Cardiac fibroblast (primary cell): ENCODE results near the gene GFY.
"Not testable (repeated sequence)": the region's sequence is repeated elsewhere in the genome, so short reads cannot be mapped to it uniquely, and the experiment has no call there.

ENCODE experiments used
- DNase-seq, 2 donors: peaks; one replicate each; pipeline versions ENCODE4 v3.0.0 to v3.0.0-alpha.2; 2010; ENCODE audit warnings: low read depth in 2 of 2
- H3K4me3 ChIP-seq, 2 donors: replicated peaks in 1 of 2; 1 replicate in 1 of 2; 2 replicates in 1 of 2; pipeline ENCODE4 v1.5.1; 2011; ENCODE audit warnings: low read depth in 2 of 2, low read length in 2 of 2, mild to moderate bottlenecking in 2 of 2, moderate library complexity in 1 of 2
- CTCF ChIP-seq: IDR thresholded peaks from one replicate; pipeline ENCODE4 v1.5.1; 2011; ENCODE audit warnings: low read depth, mild to moderate bottlenecking, low read length, inconsistent platforms

Gene GFY

GRCh38 chr19:49453757-49454240 lies 28.6 kb downstream of the GFY start:
- H3K4me3 ChIP-seq, result peak overlapping the region; percentile 68 to 80
- DNase-seq, result no peak
- no peak for TF ChIP-seq CTCF

GRCh38 chr19:49455773-49456172 lies 30.6 kb downstream of the GFY start:
- TF ChIP-seq CTCF, result no peak
- no peak overlapping the region for H3K4me3 ChIP-seq
- DNase-seq, result peak; percentile 30 to 83

GRCh38 chr19:49456326-49456725 lies 31.1 kb downstream of the GFY start:
- DNase-seq, result peak; percentile 33 to 71
- H3K4me3 ChIP-seq, result no peak overlapping the region
- TF ChIP-seq CTCF, result no peak

GRCh38 chr19:49458567-49458903 lies 33.3 kb downstream of the GFY start:
- no peak for TF ChIP-seq CTCF
- no peak for DNase-seq
- no peak overlapping the region for H3K4me3 ChIP-seq

- TF ChIP-seq CTCF, result no peak
- DNase-seq, result no peak
- H3K4me3 ChIP-seq, result no peak overlapping the region
Measured at GRCh38 chr19:49459388-49459787, 34.2 kb downstream of the GFY start.

GRCh38 chr19:49461130-49461529 lies 35.9 kb downstream of the GFY start:
- H3K4me3 ChIP-seq, DNase-seq: not testable (repeated sequence)

GRCh38 chr19:49461656-49462055 lies 36.5 kb downstream of the GFY start:
- no peak for DNase-seq
- H3K4me3 ChIP-seq, result no peak overlapping the region
- no peak for TF ChIP-seq CTCF
